HL-60 (cell line): ENCODE results near the gene DIO1.

ENCODE experiments used
- TF ChIP-seq, protein P1 (sequence below): IDR thresholded peaks from one replicate; pipeline ENCODE4 v1.5.1; 2011; ENCODE audit warnings: low read length, control low read depth, inconsistent platforms; ENCODE audit not compliant: insufficient read depth
- TF ChIP-seq, protein P2 (sequence below): IDR thresholded peaks from 2 replicates; pipeline ENCODE4 v1.6.1; 2012; ENCODE audit warnings: low read depth; ENCODE audit not compliant: insufficient replicate concordance

DNA sequence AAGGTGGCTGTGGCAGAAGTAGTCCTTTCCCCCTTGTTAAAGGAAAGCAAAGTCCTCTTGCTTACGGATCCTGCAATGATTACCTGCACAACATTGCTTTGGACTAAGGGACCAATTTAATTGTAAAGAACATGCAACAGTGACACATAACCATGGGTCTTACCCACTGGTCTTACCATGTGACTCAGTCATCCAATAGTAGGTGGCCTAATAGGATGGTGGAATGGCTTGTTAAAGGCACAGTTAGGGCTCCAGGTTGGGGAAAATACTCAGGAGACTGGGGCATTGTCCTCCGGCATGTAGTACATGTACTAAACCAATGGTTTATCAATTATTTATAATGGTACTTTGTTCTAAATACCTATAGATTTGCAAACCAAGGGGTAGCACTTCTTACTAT lies 2.3 kb upstream of the DIO1 start:
- TF ChIP-seq, protein P1, sequence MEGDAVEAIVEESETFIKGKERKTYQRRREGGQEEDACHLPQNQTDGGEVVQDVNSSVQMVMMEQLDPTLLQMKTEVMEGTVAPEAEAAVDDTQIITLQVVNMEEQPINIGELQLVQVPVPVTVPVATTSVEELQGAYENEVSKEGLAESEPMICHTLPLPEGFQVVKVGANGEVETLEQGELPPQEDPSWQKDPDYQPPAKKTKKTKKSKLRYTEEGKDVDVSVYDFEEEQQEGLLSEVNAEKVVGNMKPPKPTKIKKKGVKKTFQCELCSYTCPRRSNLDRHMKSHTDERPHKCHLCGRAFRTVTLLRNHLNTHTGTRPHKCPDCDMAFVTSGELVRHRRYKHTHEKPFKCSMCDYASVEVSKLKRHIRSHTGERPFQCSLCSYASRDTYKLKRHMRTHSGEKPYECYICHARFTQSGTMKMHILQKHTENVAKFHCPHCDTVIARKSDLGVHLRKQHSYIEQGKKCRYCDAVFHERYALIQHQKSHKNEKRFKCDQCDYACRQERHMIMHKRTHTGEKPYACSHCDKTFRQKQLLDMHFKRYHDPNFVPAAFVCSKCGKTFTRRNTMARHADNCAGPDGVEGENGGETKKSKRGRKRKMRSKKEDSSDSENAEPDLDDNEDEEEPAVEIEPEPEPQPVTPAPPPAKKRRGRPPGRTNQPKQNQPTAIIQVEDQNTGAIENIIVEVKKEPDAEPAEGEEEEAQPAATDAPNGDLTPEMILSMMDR = no peak
- TF ChIP-seq, protein P2, sequence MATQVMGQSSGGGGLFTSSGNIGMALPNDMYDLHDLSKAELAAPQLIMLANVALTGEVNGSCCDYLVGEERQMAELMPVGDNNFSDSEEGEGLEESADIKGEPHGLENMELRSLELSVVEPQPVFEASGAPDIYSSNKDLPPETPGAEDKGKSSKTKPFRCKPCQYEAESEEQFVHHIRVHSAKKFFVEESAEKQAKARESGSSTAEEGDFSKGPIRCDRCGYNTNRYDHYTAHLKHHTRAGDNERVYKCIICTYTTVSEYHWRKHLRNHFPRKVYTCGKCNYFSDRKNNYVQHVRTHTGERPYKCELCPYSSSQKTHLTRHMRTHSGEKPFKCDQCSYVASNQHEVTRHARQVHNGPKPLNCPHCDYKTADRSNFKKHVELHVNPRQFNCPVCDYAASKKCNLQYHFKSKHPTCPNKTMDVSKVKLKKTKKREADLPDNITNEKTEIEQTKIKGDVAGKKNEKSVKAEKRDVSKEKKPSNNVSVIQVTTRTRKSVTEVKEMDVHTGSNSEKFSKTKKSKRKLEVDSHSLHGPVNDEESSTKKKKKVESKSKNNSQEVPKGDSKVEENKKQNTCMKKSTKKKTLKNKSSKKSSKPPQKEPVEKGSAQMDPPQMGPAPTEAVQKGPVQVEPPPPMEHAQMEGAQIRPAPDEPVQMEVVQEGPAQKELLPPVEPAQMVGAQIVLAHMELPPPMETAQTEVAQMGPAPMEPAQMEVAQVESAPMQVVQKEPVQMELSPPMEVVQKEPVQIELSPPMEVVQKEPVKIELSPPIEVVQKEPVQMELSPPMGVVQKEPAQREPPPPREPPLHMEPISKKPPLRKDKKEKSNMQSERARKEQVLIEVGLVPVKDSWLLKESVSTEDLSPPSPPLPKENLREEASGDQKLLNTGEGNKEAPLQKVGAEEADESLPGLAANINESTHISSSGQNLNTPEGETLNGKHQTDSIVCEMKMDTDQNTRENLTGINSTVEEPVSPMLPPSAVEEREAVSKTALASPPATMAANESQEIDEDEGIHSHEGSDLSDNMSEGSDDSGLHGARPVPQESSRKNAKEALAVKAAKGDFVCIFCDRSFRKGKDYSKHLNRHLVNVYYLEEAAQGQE = no peak
